Activated T-cell treated with anti-CD3 and anti-CD28 coated beads, Interleukin-2, amount 50 U/mL, for 48 hours (primary cell): ENCODE results near the gene COL11A1.
"Not testable (repeated sequence)": the region's sequence is repeated elsewhere in the genome, so short reads cannot be mapped to it uniquely, and the experiment has no call there.

ENCODE experiments used
- DNase-seq, 2 experiments: peaks; one replicate each; pipeline ENCODE4 v3.0.0-alpha.2; 2020

The COL11A1 gene

DNA sequence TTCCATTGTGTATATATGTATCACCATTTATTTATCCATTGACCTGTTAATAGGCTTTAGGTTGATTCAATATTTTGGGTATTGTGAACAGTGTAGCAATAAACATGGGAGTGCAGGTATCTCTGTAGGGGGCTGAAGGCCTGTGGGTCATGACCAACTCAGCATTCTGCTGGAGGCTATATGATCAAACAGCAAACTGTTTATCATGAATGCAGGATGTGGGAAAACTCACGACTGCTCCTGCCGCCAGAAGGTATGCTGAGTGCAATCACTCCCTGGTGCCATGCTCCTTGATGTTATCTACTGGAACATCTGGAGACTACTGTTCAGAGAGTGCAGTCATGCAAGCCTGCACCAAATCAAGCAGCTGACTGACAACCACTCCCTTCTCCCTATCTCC is 275.2 kb downstream of the COL11A1 start:
- no peak for DNase-seq

DNA sequence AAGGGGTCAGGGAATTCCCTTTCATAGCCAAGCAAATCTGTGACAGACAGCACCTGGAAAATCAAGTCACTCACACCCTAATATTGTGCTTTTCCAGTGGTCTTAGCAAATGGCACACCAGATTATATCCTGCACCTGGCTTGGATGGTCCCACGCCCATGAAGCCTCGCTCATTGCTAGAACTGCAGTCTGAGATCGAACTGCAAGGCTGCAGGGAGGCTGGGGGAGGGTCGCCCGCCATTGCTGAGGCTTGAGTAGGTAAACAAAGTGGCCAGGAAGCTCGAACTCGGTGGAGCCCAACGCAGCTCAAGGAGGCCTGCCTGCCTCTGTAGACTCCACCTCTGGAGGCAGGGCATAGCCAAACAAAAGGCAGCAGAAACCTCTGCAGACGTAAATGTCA is 281.6 kb downstream of the COL11A1 start:
- not testable (repeated sequence) for DNase-seq
